GM21360 (cell line): Measurements from ENCODE around the gene RNF141.

Experiments used
- ATAC-seq: cut with Tn5 transposase; IDR thresholded peaks from one replicate; pipeline ENCODE4 v1.9.1; 2021; ENCODE audit warnings: mild to moderate bottlenecking, moderate library complexity; ENCODE audit not compliant: unreplicated experiment

RNF141 gene

GRCh38 chr11:10483584-10483983 lies 57.4 kb downstream of the RNF141 start:
- no peak for ATAC-seq

GRCh38 chr11:10483174-10483573 lies 57.8 kb downstream of the RNF141 start:
- no peak for ATAC-seq

- no peak for ATAC-seq
These were observed 59.2 kb downstream of the RNF141 start for GRCh38 chr11:10481560-10482349.

- no peak for ATAC-seq
These were observed 60.2 kb downstream of the RNF141 start for GRCh38 chr11:10480760-10481159.

GRCh38 chr11:10480026-10480425 lies 61.0 kb downstream of the RNF141 start:
- no peak for ATAC-seq

- ATAC-seq = no peak
These were observed 62.1 kb downstream of the RNF141 start for GRCh38 chr11:10478574-10479550.

- no peak for ATAC-seq
These were observed 62.9 kb downstream of the RNF141 start for GRCh38 chr11:10478066-10478465.

- ATAC-seq = no peak
These were observed 63.3 kb downstream of the RNF141 start for GRCh38 chr11:10477690-10478046.

GRCh38 chr11:10476927-10477689 lies 63.9 kb downstream of the RNF141 start:
- no peak for ATAC-seq

- ATAC-seq = no peak
These were observed 64.6 kb downstream of the RNF141 start for GRCh38 chr11:10476342-10476741.

GRCh38 chr11:10474551-10474950 lies 66.4 kb downstream of the RNF141 start:
- no peak for ATAC-seq

GRCh38 chr11:10473371-10473770 lies 67.6 kb downstream of the RNF141 start:
- no peak for ATAC-seq

- no peak for ATAC-seq
These were observed 78.2 kb downstream of the RNF141 start for GRCh38 chr11:10462746-10463300.
